Kidney (tissue), 22 donors: Measurements from ENCODE around the gene CRIP2. TPM values are rescaled to one million over a fixed set of nuclear protein-coding genes. Genes with fewer than 3 reads are reported as not detected.

ENCODE experiments used
- DNase-seq, 5 donors: peaks; one replicate each; pipeline ENCODE4 v3.0.0-alpha.2; 2013 to 2020
- FAIRE-seq: peaks from 2 replicates; lab custom pipeline; 2012; peaks lifted over from hg19 to GRCh38; lab: Jason Lieb, UNC
- H3K27ac ChIP-seq, 2 donors: one replicate each; pipeline ENCODE4 v1.7.0; 2013; ENCODE audit warnings: low read depth in 2 of 2, low read length in 2 of 2, inconsistent platforms in 1 of 2
- H3K27me3 ChIP-seq: one replicate; pipeline ENCODE4 v1.7.1; 2013; ENCODE audit warnings: low read length, inconsistent platforms; ENCODE audit not compliant: control insufficient read depth, insufficient read depth
- H3K36me3 ChIP-seq, 3 donors: one replicate each; pipeline versions ENCODE4 v1.7.0 to v1.7.1; 2013; ENCODE audit warnings: low read length in 3 of 3, control low read depth in 1 of 3, inconsistent platforms in 1 of 3; ENCODE audit not compliant: insufficient read depth in 3 of 3, control insufficient read depth in 2 of 3
- H3K4me1 ChIP-seq, 3 donors: one replicate each; pipeline versions ENCODE4 v1.7.0 to v1.7.1; 2013; ENCODE audit warnings: low read length in 3 of 3, inconsistent platforms in 1 of 3, low read depth in 1 of 3; ENCODE audit not compliant: control insufficient read depth in 2 of 3, insufficient read depth in 2 of 3
- H3K4me3 ChIP-seq, 3 donors: one replicate each; pipeline versions ENCODE4 v1.7.0 to v1.8.1; 2013; ENCODE audit warnings: low read length in 3 of 3, control low read depth in 1 of 3, inconsistent platforms in 1 of 3
- H3K9ac ChIP-seq, 3 donors: one replicate each; pipeline versions ENCODE4 v1.7.0 to v1.7.1; 2013; ENCODE audit warnings: low read length in 3 of 3, control low read depth in 1 of 3, inconsistent platforms in 1 of 3
- H3K9me3 ChIP-seq, 3 donors: one replicate each; pipeline versions ENCODE4 v1.7.0 to v1.7.1; 2013; ENCODE audit warnings: low read length in 3 of 3, control low read depth in 1 of 3, inconsistent platforms in 1 of 3; ENCODE audit not compliant: control insufficient read depth in 2 of 3, insufficient read depth in 1 of 3
- CTCF ChIP-seq: IDR thresholded peaks from 3 replicates; pipeline ENCODE4 v1.5.1; 2012; ENCODE audit warnings: mild to moderate bottlenecking, moderate library complexity, borderline replicate concordance; ENCODE audit not compliant: insufficient read depth; ENCODE audit errors: extremely low read depth
- intact Hi-C: fragments of 100-400 bp; cut with DNase I; formaldehyde crosslinking; loops from one replicate; pipeline ENCODE4 v1.11.1; 2022
- long read RNA-seq, 10 donors: library from polyadenylated mRNA in 1 of 10; unstranded in 1 of 10; transcript quantifications; one replicate each; pipeline ENCODE4 v2.0.0 and lab custom pipeline, GENCODE V29; 2021 to 2026
- polyA plus RNA-seq: library from polyadenylated mRNA; stranded (reverse); fragments of 350-450 nt; fragmentation: Illumina TruSeq; extraction: RNeasy Lipid Tissue Mini Kit (QIAGEN cat#74804); gene quantifications from one replicate; pipeline ENCODE4 v1.2.3, GENCODE V29; 2014; ENCODE audit warnings: low read depth, low replicate concordance; ENCODE audit not compliant: insufficient read depth
- total RNA-seq: library from RNA; stranded (reverse); fragmentation: NEBNext Ultra II Directional; extraction: Animal tissue kit (Norgen Biotek cat#: 25700); gene quantifications from one replicate; pipeline ENCODE4 v1.2.1, GENCODE V29; 2021
- donor health status: control.
- donor health status: control.
- donor health status: control.
- donor health status: control.
- donor health status: control.
- donor health status: DM: yes; HTN: yes; CAD: no.
- donor health status: Normal renal cell carcinoma (clear cell type).

Gene CRIP2
- total RNA-seq (357 TPM), polyA plus RNA-seq (338 TPM)
- long read RNA-seq, donor 1, transcript CRIP2-201 (8 exons, 1,857 nt): major isoform, 56 of 63 reads
- long read RNA-seq, donor 1, partial matches to known transcripts: 5 of 63 reads
- long read RNA-seq, donor 1, other reads (novel, unspliced or antisense): 0 of 63 reads
- long read RNA-seq, donor 2, transcript CRIP2-201 (8 exons, 1,857 nt): major isoform, 49 of 56 reads
- long read RNA-seq, donor 2, partial matches to known transcripts: 0 of 56 reads
- long read RNA-seq, donor 2, other reads (novel, unspliced or antisense): 0 of 56 reads
- long read RNA-seq, donor 3, transcript CRIP2-201 (8 exons, 1,857 nt): major isoform, 85 of 91 reads
- long read RNA-seq, donor 3, partial matches to known transcripts: 0 of 91 reads
- long read RNA-seq, donor 3, other reads (novel, unspliced or antisense): 0 of 91 reads
- long read RNA-seq, donor 4, transcript CRIP2-201 (8 exons, 1,857 nt): major isoform, 69 of 75 reads
- long read RNA-seq, donor 4, partial matches to known transcripts: 0 of 75 reads
- long read RNA-seq, donor 4, other reads (novel, unspliced or antisense): 0 of 75 reads
- long read RNA-seq, donor 5, transcript CRIP2-201 (8 exons, 1,857 nt): major isoform, 8 of 8 reads
- long read RNA-seq, donor 5, partial matches to known transcripts: 0 of 8 reads
- long read RNA-seq, donor 5, other reads (novel, unspliced or antisense): 0 of 8 reads
- long read RNA-seq, donor 6, transcript CRIP2-201 (8 exons, 1,857 nt): major isoform, 61 of 105 reads
- long read RNA-seq, donor 6, partial matches to known transcripts: 40 of 105 reads
- long read RNA-seq, donor 6, other reads (novel, unspliced or antisense): 0 of 105 reads
- long read RNA-seq, donor 7, transcript CRIP2-204 (7 exons, 1,373 nt): minor isoform, 7 of 391 reads
- long read RNA-seq, donor 7, transcript CRIP2-201 (8 exons, 1,857 nt): major isoform, 270 of 391 reads
- long read RNA-seq, donor 7, partial matches to known transcripts: 55 of 391 reads
- long read RNA-seq, donor 7, other reads (novel, unspliced or antisense): 52 of 391 reads
- long read RNA-seq, donor 8, transcript CRIP2-201 (8 exons, 1,857 nt): major isoform, 87 of 124 reads
- long read RNA-seq, donor 8, partial matches to known transcripts: 35 of 124 reads
- long read RNA-seq, donor 8, other reads (novel, unspliced or antisense): 0 of 124 reads
- long read RNA-seq, donor 9, transcript CRIP2-201 (8 exons, 1,857 nt): major isoform, 39 of 42 reads
- long read RNA-seq, donor 9, partial matches to known transcripts: 0 of 42 reads
- long read RNA-seq, donor 9, other reads (novel, unspliced or antisense): 0 of 42 reads
- long read RNA-seq, donor 10, transcript CRIP2-205 (8 exons, 1,893 nt): minor isoform, 5 of 82 reads
- long read RNA-seq, donor 10, transcript CRIP2-201 (8 exons, 1,857 nt): major isoform, 39 of 82 reads
- long read RNA-seq, donor 10, partial matches to known transcripts: 34 of 82 reads
- long read RNA-seq, donor 10, other reads (novel, unspliced or antisense): 0 of 82 reads

- no peak for FAIRE-seq
- H3K27ac ChIP-seq: peak within 1 kb of the TSS; percentile 91 to 97
- peak in 2 of 5 donors; percentile 76 to 85 for DNase-seq
- no peak for TF ChIP-seq CTCF
- H3K36me3 ChIP-seq: peaks cover 0 to 2% (median 0%) of the 10 kb centered on the region in 3 donors
- H3K9me3 ChIP-seq: no peaks in the 10 kb centered on the region
- intact Hi-C loops: no loop called here
- peak within 1 kb of the TSS; percentile 36 to 84 (median 48) for H3K9ac ChIP-seq
- H3K27me3 ChIP-seq: no peaks in the 10 kb centered on the region
- peaks cover 0 to 38% (median 14%) of the 10 kb centered on the region in 3 donors for H3K4me1 ChIP-seq
- H3K4me3 ChIP-seq: peak within 1 kb of the TSS; percentile 62 to 71 (median 65)
Observed at GRCh38 chr14:105474483-105475268, at the start of gene CRIP2. Gene CRIP2, plus strand, starts transcription at chr14:105474821. Its CDS starts 42 bp downstream, at chr14:105474863.

GRCh38 chr14:105424861-105425260 is 49.8 kb upstream of the CRIP2 start:
- H3K9ac ChIP-seq: no peak overlapping the region
- peaks cover 0 to 11% (median 0%) of the 10 kb centered on the region in 3 donors for H3K4me1 ChIP-seq
- DNase-seq: no peak
- no peak for TF ChIP-seq CTCF
- H3K4me3 ChIP-seq: no peak overlapping the region
- H3K27me3 ChIP-seq: no peaks in the 10 kb centered on the region
- intact Hi-C loops: no loop called here
- no peak for FAIRE-seq
- peaks cover 0 to 4% (median 0%) of the 10 kb centered on the region in 3 donors for H3K36me3 ChIP-seq
- peaks cover 0 to 3% (median 0%) of the 10 kb centered on the region in 3 donors for H3K9me3 ChIP-seq
- no peak overlapping the region for H3K27ac ChIP-seq

- Histone ChIP-seq H3K9me3 (peaks cover 0 to 3% (median 0%) of the 10 kb centered on the region in 3 donors), H3K27me3 (no peaks in the 10 kb centered on the region), H3K9ac (no peak overlapping the region), H3K4me3 (no peak overlapping the region), H3K27ac (no peak overlapping the region), H3K36me3 (peaks cover 0 to 4% (median 0%) of the 10 kb centered on the region in 3 donors), H3K4me1 (peaks cover 0 to 10% (median 0%) of the 10 kb centered on the region in 3 donors)
- TF ChIP-seq CTCF: no peak
- FAIRE-seq: no peak
- peak in 1 of 5 donors; percentile 35 for DNase-seq
- intact Hi-C loops: no loop called here
Observed at GRCh38 chr14:105425823-105426247, 48.8 kb upstream of the CRIP2 start.
